ENCODE data around the gene PUM1. TPM values are rescaled to one million over a fixed set of nuclear protein-coding genes. Genes with fewer than 3 reads are reported as not detected.

The PUM1 gene
- total RNA-seq, 1 donor from 2014 or later, result 42.4 TPM

DNA sequence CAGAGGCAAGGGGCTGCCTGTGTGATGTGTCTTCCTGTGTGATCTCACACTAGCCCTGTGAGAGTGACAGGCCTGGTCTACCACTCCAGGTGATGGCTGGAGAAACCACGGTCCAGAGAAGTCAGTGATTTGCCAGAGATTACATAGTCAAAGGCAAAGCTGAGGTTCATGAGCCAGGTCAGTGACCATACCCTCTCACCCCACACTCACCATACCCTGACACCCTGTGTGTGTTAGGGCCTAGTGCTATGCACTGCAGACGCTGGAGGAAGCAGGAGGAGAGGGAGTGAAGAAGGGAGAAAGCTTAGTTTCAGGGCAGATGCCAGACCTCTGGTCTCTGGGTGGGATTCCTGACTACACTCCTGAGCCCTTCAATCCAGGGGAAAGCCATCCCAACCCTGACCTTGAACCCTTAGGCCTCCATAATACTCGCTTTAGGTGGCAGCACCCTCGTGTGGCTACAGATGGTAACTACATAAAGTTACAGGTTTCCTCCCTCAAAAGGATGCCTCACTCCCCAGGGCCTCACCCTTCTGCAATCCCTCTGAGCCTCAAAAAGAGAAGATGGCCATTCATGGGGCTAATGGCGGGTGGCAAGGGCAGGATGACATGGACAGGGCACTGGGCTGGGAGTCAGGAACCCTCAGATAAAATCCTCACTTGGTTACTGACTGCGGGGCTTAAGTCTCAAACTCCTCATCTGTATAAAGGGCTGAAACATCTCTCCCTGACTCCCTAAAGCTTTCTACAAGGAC lies 136.2 kb downstream of the PUM1 start:
- DNase-seq (ENCODE audit: low read depth), result no peak
- TF ChIP-seq, protein P1, sequence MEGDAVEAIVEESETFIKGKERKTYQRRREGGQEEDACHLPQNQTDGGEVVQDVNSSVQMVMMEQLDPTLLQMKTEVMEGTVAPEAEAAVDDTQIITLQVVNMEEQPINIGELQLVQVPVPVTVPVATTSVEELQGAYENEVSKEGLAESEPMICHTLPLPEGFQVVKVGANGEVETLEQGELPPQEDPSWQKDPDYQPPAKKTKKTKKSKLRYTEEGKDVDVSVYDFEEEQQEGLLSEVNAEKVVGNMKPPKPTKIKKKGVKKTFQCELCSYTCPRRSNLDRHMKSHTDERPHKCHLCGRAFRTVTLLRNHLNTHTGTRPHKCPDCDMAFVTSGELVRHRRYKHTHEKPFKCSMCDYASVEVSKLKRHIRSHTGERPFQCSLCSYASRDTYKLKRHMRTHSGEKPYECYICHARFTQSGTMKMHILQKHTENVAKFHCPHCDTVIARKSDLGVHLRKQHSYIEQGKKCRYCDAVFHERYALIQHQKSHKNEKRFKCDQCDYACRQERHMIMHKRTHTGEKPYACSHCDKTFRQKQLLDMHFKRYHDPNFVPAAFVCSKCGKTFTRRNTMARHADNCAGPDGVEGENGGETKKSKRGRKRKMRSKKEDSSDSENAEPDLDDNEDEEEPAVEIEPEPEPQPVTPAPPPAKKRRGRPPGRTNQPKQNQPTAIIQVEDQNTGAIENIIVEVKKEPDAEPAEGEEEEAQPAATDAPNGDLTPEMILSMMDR (conservative IDR thresholded peaks at IDR 0.05; ENCODE audit: low read depth, low read length), result peak; percentile 82
- no peak overlapping the region for H3K4me3 ChIP-seq (ENCODE audit: low read depth, low read length)

DNA sequence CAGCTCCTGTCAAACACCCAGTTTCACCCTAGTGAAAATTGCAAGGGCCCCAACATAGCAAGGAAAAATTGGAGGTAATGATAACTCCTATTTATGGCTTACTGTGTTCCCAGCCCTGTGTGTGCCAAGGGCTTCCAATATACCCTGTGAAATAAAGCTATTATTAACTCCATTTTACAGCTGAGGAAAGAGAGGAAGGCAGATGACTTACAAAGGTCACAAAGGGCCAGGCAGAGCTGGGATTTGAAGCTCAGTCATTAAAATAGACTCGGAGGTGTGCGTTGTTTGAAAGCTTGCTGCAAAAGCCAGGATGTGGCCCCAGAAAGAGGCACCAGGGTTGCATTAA lies 136.8 kb downstream of the PUM1 start:
- DNase-seq (ENCODE audit: low read depth), result no peak
- no peak overlapping the region for H3K4me3 ChIP-seq (ENCODE audit: low read depth, low read length)
- TF ChIP-seq, protein P1 (conservative IDR thresholded peaks at IDR 0.05; ENCODE audit: low read depth, low read length), result no peak

DNA sequence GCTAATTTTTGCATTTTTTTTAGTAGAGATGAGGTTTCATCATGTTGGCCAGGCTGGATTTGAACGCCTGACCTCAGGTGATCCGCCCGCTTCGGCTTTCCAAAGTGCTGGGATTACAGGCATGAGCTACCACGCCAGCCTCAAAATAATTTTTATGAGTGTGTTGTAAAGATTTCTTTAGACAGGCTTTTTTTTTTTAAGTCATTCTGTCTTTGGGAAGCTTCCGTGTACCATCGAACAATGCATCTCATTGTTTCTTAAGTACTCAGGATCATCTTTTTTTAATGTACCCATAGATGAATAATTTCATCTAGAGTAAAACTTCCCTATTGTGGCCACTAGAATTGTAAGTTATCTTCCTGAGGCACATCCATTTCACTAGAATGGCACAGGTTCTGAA lies 137.3 kb downstream of the PUM1 start:
- no peak overlapping the region for H3K4me3 ChIP-seq (ENCODE audit: low read depth, low read length)
- TF ChIP-seq, protein P1 (conservative IDR thresholded peaks at IDR 0.05; ENCODE audit: low read depth, low read length), result no peak
- DNase-seq (ENCODE audit: low read depth), result no peak

DNA sequence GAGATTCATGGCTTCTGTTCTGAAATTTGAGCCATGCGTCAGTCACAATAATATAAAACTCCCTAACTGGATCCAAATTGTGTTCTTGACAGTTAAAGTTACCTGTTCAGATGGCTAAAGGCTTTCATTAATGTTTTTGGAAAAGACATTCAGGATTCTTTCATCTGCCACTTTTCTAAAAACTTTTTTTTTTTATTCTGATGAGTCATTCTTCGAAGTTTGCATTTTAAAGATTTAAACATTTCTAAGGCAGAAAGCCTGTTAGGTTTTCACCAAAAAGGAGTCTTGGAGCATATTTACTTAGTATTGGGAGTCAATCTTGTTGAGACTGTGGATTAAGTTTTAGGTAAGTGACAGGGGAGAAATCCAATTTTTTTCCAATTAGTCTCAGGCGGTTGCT lies 138.1 kb downstream of the PUM1 start:
- H3K4me3 ChIP-seq (ENCODE audit: low read depth, low read length), result no peak overlapping the region
- DNase-seq (ENCODE audit: low read depth), result no peak
- TF ChIP-seq, protein P1 (conservative IDR thresholded peaks at IDR 0.05; ENCODE audit: low read depth, low read length), result no peak

DNA sequence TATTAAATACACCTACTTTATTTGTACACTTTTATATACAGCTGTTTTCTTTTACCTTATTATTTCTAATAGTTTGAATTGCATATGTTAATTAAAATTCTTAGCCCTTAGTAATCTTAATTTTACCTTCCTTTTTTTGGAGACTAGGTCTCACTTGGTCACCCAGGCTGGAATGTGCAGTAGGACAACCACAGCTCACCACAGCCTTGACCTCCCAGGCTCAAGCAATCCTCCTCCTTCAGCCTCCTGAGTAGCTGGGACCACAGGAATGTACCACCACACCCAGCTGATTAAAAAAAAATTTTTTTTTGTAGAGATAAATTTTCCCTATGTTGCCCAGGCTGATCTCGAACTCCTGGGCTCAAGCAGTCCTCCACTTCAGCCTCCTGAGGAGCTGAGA lies 141.9 kb downstream of the PUM1 start:
- no peak for DNase-seq (ENCODE audit: low read depth)
- H3K4me3 ChIP-seq (ENCODE audit: low read depth, low read length), result no peak overlapping the region
- TF ChIP-seq, protein P1 (conservative IDR thresholded peaks at IDR 0.05; ENCODE audit: low read depth, low read length), result no peak

DNA sequence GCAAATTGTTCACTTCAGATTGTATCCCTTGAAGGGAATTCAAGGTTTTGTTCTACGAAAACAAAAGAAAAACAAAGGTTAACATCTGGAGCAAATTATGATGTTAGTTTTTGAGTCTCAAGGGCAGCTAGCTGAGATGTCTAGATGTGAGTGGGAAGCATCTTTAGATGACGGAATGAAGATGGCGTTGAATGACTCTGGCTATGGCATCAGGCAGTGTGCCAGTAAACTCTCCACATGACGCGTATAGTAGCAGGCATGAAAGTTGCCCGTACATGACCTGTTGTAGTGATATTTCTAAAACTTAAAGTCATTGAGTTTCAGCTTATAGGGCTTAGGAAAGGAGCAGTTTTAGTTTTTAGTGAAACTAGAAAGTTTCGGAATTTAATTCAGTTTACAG lies 144.7 kb downstream of the PUM1 start:
- H3K4me3 ChIP-seq (ENCODE audit: low read depth, low read length), result no peak overlapping the region
- no peak for DNase-seq (ENCODE audit: low read depth)
- TF ChIP-seq, protein P1 (conservative IDR thresholded peaks at IDR 0.05; ENCODE audit: low read depth, low read length), result no peak
